ENCODE data around the gene LSM11. TPM values are rescaled to one million over a fixed set of nuclear protein-coding genes. Genes with fewer than 3 reads are reported as not detected.
"Not testable (repeated sequence)": the region's sequence is repeated elsewhere in the genome, so short reads cannot be mapped to it uniquely, and the experiment has no call there.

The LSM11 gene
- total and polyA plus RNA-seq, 11 donors: 0.42 to 3.1 (median 1.9) TPM

GRCh38 chr5:157721159-157721558, 22.4 kb upstream of the LSM11 start:
- no peak for TF ChIP-seq POLR2A (IDR thresholded peaks at IDR 0.05)
- TF ChIP-seq CTCF (IDR thresholded peaks at IDR 0.05): no peak
- peaks cover 0 to 12% (median 2%) of the 10 kb centered on the region in 12 donors for H3K4me1 ChIP-seq
- no peak overlapping the region for H3K27ac ChIP-seq
- 82 to 89% (median 84%) methylated on average over 6 of the region's 6 CpGs for whole genome bisulfite sequencing, 4 donors
- ATAC-seq (no peak), DNase-seq (no peak)
- no peaks in the 10 kb centered on the region for H3K27me3 ChIP-seq
- peaks cover 0 to 3% (median 0%) of the 10 kb centered on the region in 12 donors for H3K9me3 ChIP-seq
- H3K4me3 ChIP-seq: no peak overlapping the region
- intact Hi-C loops (cut with DNase I): loop anchor here in 1 of 10 donors (10.0 kb wide), 1 partner anchor 576 kb away; the partner anchor contains the start of gene MED7
- no peaks in the 10 kb centered on the region for H3K36me3 ChIP-seq

GRCh38 chr5:157722895-157723294, 20.6 kb upstream of the LSM11 start:
- not testable (repeated sequence) for H3K27me3 ChIP-seq, H3K36me3 ChIP-seq, DNase-seq, H3K9me3 ChIP-seq, ATAC-seq, H3K4me3 ChIP-seq, H3K27ac ChIP-seq
- 88 to 98% (median 91%) methylated on average over 2 of the region's 2 CpGs for WGBS, 4 donors
- intact Hi-C loops (cut with DNase I): loop anchor here in 1 of 10 donors (10.0 kb wide), 1 partner anchor 578 kb away; the partner anchor contains the start of gene MED7
- peaks cover 0 to 10% (median 2%) of the 10 kb centered on the region in 12 donors for H3K4me1 ChIP-seq

- WGBS, 4 donors: 89 to 100% (median 94%) methylated on average over 2 of the region's 2 CpGs
- not testable (repeated sequence) for ATAC-seq, H3K9me3 ChIP-seq, H3K4me3 ChIP-seq, H3K36me3 ChIP-seq, H3K4me1 ChIP-seq, H3K27me3 ChIP-seq, H3K27ac ChIP-seq, DNase-seq
- intact Hi-C loops (cut with DNase I): loop anchor here in 1 of 10 donors (10.0 kb wide), 1 partner anchor 582 kb away; the partner anchor contains the start of gene MED7
Measured at GRCh38 chr5:157726607-157727006, 16.9 kb upstream of the LSM11 start.

GRCh38 chr5:157727858-157728257, 15.7 kb upstream of the LSM11 start:
- intact Hi-C loops (cut with DNase I): loop anchor here in 1 of 10 donors (10.0 kb wide), 1 partner anchor 583 kb away; the partner anchor contains the start of gene MED7
- DNase-seq, H3K9me3 ChIP-seq, H3K4me3 ChIP-seq, H3K27me3 ChIP-seq, ATAC-seq, H3K27ac ChIP-seq, H3K36me3 ChIP-seq: not testable (repeated sequence)
- peaks cover 0 to 10% (median 5%) of the 10 kb centered on the region in 12 donors for H3K4me1 ChIP-seq
- WGBS, 4 donors: 75 to 89% (median 87%) methylated on average over 1 of the region's 1 CpG

GRCh38 chr5:157729858-157730257, 13.7 kb upstream of the LSM11 start:
- Histone ChIP-seq H3K36me3 (peaks cover 0 to 21% (median 14%) of the 10 kb centered on the region in 9 donors), H3K4me1 (peaks cover 0 to 10% (median 5%) of the 10 kb centered on the region in 12 donors), H3K4me3 (no peak overlapping the region), H3K27me3 (no peaks in the 10 kb centered on the region), H3K9me3 (peaks cover 0 to 3% (median 0%) of the 10 kb centered on the region in 12 donors), H3K27ac (no peak overlapping the region)
- ATAC-seq (no peak), DNase-seq (no peak)
- TF ChIP-seq POLR2A (IDR thresholded peaks at IDR 0.05): no peak
- TF ChIP-seq CTCF (IDR thresholded peaks at IDR 0.05): no peak
- intact Hi-C loops (cut with DNase I): loop anchor here in 1 of 10 donors (10.0 kb wide), 1 partner anchor 585 kb away; the partner anchor contains the start of gene MED7

- 20 to 21% (median 20%) methylated on average over 5 of the region's 5 CpGs for WGBS, 4 donors
- Histone ChIP-seq H3K9me3 (no peaks in the 10 kb centered on the region), H3K27ac (peak overlapping the region in 11 of 12 donors; percentile 86 to 95 (median 92)), H3K4me3 (peak overlapping the region in 11 of 12 donors; percentile 66 to 92 (median 76)), H3K4me1 (peaks cover 0 to 10% (median 5%) of the 10 kb centered on the region in 12 donors), H3K27me3 (no peaks in the 10 kb centered on the region), H3K36me3 (peaks cover 0 to 32% (median 24%) of the 10 kb centered on the region in 9 donors)
- intact Hi-C loops (cut with DNase I): no loop called here
- TF ChIP-seq CTCF (IDR thresholded peaks at IDR 0.05) (no peak), POLR2A (IDR thresholded peaks at IDR 0.05) (no peak)
- ATAC-seq (no peak), DNase-seq (no peak)
Measured at GRCh38 chr5:157730900-157731271, 12.6 kb upstream of the LSM11 start.
